Sigmoid colon (tissue), 4 donors: ENCODE measurements around the gene ITPR1.

ENCODE experiments used
- EP300 ChIP-seq, 4 donors: sonication (generic); formaldehyde crosslinking; IDR thresholded peaks; one replicate each; pipeline ENCODE4 v1.6.1; 2017; ENCODE audit warnings: antibody characterized with exemption in 4 of 4
- POLR2A ChIP-seq, 2 donors: fragments of 450-650 bp; IDR thresholded peaks; one replicate each; pipeline ENCODE4 v1.6.1; 2016; ENCODE audit warnings: antibody characterized with exemption in 2 of 2, mild to moderate bottlenecking in 2 of 2, moderate library complexity in 2 of 2
- POLR2AphosphoS5 ChIP-seq, 4 donors: sonication (generic); formaldehyde crosslinking; IDR thresholded peaks; one replicate each; pipeline ENCODE4 v1.6.1; 2017; ENCODE audit warnings: antibody characterized with exemption in 4 of 4
- TF ChIP-seq, protein P1 (sequence below), 4 experiments: fragments of 450-650 bp in 3 of 4; fragments of 200-600 bp in 1 of 4; IDR thresholded peaks; one replicate each; pipeline ENCODE4 v1.5.1; 2016 to 2019; ENCODE audit warnings: antibody characterized with exemption in 4 of 4, mild to moderate bottlenecking in 3 of 4, moderate library complexity in 2 of 4

DNA sequence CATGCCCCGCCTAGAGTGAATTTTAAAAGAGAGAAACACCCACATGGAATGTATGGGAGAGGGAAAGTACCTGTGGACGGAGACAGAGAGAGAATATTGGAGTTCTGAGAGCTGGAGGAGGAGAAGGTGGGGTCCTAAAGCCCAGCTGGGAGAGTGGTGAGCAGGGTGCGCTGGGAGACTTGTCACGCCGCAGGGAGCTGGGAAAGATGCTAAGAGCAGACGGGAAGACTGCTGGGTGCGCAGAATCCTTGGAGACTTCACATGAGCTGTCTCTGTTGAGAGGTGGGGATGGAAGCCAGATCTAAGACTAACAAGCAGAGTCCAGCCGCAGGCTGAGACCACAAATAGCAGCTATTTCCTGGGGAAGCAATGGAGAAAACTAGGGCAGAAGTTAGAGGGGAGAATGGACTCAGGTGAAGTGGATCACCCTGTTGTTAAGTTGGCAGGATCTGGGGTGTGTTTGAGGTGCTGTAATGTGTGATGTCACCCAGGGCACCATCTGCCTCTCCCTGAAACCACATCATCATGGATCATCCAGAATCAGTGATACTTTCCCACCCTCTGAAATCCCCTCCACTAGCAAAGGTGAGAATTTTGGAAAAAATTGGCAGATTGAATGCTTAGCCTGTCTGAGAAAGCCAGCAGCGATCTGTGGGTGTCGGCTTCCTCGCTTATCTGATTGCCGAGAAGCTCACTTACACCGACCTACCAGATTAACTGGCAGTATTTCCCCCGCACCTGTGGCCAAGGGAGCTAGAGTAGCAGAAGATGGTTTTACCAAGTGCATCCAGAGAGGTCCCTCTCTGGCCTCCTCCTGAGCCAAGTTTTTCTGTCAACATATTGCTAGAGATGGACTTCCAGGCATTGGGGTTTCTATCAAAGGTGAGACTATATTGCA is 311.3 kb downstream of the ITPR1 start:
- TF ChIP-seq, protein P1, sequence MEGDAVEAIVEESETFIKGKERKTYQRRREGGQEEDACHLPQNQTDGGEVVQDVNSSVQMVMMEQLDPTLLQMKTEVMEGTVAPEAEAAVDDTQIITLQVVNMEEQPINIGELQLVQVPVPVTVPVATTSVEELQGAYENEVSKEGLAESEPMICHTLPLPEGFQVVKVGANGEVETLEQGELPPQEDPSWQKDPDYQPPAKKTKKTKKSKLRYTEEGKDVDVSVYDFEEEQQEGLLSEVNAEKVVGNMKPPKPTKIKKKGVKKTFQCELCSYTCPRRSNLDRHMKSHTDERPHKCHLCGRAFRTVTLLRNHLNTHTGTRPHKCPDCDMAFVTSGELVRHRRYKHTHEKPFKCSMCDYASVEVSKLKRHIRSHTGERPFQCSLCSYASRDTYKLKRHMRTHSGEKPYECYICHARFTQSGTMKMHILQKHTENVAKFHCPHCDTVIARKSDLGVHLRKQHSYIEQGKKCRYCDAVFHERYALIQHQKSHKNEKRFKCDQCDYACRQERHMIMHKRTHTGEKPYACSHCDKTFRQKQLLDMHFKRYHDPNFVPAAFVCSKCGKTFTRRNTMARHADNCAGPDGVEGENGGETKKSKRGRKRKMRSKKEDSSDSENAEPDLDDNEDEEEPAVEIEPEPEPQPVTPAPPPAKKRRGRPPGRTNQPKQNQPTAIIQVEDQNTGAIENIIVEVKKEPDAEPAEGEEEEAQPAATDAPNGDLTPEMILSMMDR (IDR thresholded peaks at IDR 0.05) = no peak
- no peak for TF ChIP-seq POLR2A (IDR thresholded peaks at IDR 0.05)
- no peak for TF ChIP-seq EP300 (IDR thresholded peaks at IDR 0.05)
- no peak for TF ChIP-seq POLR2AphosphoS5 (IDR thresholded peaks at IDR 0.05)
